ENCODE measurements around the gene GAL.

- TF ChIP-seq EP300 (IDR thresholded peaks at IDR 0.05; ENCODE audit: borderline replicate concordance) (no peak), CREB1 (IDR thresholded peaks at IDR 0.05; ENCODE audit: low read depth) (no peak), CEBPB (IDR thresholded peaks at IDR 0.05) (no peak), MAX (IDR thresholded peaks at IDR 0.05) (no peak)
Observed at GRCh38 chr11:68707527-68707926, 23.2 kb downstream of the GAL start.
